ENCODE data around the gene C11orf98. TPM values are rescaled to one million over a fixed set of nuclear protein-coding genes. Genes with fewer than 3 reads are reported as not detected.

C11orf98 gene
- total RNA-seq, 2 donors from 2014 or later, result 40.1 to 44.0 TPM

DNA sequence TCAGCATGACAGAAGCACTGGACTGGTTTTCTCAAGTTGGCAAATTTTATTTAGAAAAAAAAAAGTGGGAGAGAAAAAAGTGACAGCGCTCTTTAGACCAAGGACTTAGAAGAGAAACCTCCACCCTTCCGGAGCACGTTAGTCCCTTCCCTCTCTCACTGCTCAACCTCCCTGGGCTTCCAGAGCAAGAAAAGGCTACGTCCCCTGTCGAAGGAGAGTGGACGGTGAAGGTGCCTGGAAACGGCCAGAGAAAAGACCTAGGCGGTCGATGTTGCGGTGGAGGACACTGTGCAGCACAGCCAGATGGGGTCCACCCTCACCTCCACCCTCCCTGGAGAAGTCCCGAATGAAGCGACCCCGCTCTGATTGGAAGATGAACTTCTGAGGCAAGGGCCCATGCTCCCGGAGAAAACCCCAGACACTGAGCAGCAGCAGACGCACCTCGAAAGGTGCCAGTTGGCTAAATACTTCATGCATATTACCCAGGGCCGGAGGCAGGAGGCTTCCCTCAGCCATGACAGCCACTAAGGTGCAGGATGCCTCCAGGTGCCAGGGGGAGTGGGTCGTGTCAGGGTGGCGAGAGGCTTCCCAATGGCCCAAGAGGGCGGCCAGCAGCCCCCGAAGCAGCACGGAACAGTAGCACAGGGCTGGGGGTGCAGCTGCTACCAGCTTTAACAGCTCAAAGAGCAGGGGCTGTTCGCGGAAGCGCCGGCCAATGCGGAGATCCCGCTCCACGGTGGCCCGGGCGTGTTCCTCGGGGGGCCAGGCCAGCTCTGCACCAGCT lies 18.0 kb downstream of the C11orf98 start:
- DNase-seq (ENCODE audit: low spot score), result no peak
- H3K27me3 ChIP-seq, result no peaks in the 10 kb centered on the region
- peaks cover 0 to 36% of the 10 kb centered on the region in 2 donors for H3K4me1 ChIP-seq
- no peak overlapping the region for H3K27ac ChIP-seq
- TF ChIP-seq, protein P1, sequence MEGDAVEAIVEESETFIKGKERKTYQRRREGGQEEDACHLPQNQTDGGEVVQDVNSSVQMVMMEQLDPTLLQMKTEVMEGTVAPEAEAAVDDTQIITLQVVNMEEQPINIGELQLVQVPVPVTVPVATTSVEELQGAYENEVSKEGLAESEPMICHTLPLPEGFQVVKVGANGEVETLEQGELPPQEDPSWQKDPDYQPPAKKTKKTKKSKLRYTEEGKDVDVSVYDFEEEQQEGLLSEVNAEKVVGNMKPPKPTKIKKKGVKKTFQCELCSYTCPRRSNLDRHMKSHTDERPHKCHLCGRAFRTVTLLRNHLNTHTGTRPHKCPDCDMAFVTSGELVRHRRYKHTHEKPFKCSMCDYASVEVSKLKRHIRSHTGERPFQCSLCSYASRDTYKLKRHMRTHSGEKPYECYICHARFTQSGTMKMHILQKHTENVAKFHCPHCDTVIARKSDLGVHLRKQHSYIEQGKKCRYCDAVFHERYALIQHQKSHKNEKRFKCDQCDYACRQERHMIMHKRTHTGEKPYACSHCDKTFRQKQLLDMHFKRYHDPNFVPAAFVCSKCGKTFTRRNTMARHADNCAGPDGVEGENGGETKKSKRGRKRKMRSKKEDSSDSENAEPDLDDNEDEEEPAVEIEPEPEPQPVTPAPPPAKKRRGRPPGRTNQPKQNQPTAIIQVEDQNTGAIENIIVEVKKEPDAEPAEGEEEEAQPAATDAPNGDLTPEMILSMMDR (IDR thresholded peaks at IDR 0.05), result no peak
- no peaks in the 10 kb centered on the region for H3K9me3 ChIP-seq
- peak overlapping the region in 1 of 2 donors; percentile 78 for H3K4me3 ChIP-seq
- H3K36me3 ChIP-seq, result peaks cover 30% of the 10 kb centered on the region

DNA sequence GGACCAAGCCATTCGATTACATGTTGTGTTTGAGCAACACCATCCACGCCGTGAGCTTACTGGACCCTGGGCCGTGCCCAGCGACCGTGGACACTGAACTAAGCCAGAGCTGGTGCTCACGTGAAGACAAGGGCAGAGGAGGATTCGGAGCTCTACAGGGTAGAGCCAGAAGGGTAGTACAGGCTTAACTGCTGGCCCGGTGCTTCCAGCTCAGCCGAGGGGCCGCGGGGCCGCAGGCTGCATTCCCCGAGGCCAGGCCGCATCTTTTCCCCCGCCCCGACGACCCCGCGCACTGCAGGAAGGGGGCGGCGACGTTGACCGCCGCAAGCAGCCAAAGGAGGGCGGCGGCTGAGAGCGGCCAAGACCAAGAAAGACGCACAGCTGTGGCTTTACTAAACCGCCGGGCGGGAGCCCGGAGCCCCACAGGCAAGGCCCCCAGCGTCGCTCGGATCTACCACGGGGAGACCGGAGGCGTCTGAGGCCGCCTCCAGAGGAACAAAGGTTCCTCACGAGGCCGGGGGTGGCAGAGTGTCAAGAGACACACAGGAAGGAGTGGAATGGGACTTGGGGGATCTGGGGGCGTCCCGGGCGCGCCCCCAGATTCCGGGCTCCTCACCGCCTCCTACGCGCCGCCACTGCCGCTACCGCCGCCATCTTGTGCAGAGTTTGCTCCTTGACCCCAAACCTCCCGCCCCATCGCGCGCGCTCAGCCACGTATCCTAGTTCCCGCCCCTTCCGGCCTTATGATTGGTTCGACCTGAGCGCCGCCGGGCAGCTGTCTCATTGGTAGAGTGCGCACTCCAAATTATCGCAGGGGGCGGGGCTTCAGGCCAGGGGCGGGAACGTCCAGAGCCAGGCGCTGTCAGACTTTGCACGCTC lies 18.8 kb downstream of the C11orf98 start, which contains the start of gene GANAB:
GANAB (minus strand) TSS at position 668 of the 879 bp plus-strand sequence; CDS start at position 654, 14 bp downstream.
- TF ChIP-seq, protein P1 (IDR thresholded peaks at IDR 0.05), result peak in 1 of 2 donors; percentile 19
- H3K4me3 ChIP-seq, result peak within 1 kb of the TSS; percentile 78 to 81
- H3K36me3 ChIP-seq, result peaks cover 30% of the 10 kb centered on the region
- no peaks in the 10 kb centered on the region for H3K27me3 ChIP-seq
- peak within 1 kb of the TSS; percentile 85 to 86 for H3K27ac ChIP-seq
- H3K4me1 ChIP-seq, result peaks cover 0 to 27% of the 10 kb centered on the region in 2 donors
- peak; percentile 99 for DNase-seq (ENCODE audit: low spot score)
- no peaks in the 10 kb centered on the region for H3K9me3 ChIP-seq

DNA sequence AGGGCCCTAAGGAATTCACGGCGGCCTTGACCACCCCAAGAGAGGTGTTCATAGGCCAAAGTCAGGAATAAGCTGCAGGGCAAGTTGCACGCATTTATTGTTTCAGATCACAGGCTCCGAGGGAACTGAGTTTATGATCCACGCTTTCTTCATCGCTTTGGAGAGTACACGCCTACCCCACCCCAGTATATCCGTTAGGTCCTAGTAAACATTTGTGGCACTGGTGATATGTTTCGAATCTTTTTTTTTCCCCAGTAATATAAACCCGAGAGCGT lies 19.4 kb downstream of the C11orf98 start:
- Histone ChIP-seq H3K27me3 (no peaks in the 10 kb centered on the region), H3K4me3 (peak overlapping the region; percentile 78 to 81), H3K27ac (peak overlapping the region; percentile 85 to 86), H3K9me3 (no peaks in the 10 kb centered on the region), H3K4me1 (peaks cover 0 to 27% of the 10 kb centered on the region in 2 donors), H3K36me3 (peaks cover 30% of the 10 kb centered on the region)
- TF ChIP-seq, protein P1 (IDR thresholded peaks at IDR 0.05), result no peak
- DNase-seq (ENCODE audit: low spot score), result no peak

DNA sequence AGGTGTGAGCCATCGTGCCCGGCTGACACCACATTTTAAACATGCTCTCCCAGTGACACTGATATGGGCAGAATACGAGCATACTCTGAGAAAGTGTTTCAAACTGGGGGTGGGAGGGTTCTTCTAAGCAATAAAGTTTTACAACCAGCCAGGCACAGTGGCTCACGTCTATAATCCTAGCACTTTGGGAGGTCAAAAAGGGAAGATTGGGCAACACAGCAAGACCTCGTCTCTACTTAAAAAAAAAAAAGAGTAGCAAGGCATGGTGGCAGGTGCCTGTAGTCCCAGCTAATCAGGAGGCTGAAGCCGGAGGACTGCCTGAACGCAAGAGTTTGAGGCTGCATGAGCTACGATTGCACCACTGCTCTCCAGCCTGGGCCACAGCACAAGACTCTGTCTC lies 20.8 kb downstream of the C11orf98 start:
- TF ChIP-seq, protein P1 (IDR thresholded peaks at IDR 0.05), result no peak
- no peaks in the 10 kb centered on the region for H3K9me3 ChIP-seq
- no peak overlapping the region for H3K4me3 ChIP-seq
- peaks cover 27% of the 10 kb centered on the region for H3K36me3 ChIP-seq
- DNase-seq (ENCODE audit: low spot score), result no peak
- peaks cover 0 to 27% of the 10 kb centered on the region in 2 donors for H3K4me1 ChIP-seq
- H3K27ac ChIP-seq, result no peak overlapping the region
- H3K27me3 ChIP-seq, result no peaks in the 10 kb centered on the region

DNA sequence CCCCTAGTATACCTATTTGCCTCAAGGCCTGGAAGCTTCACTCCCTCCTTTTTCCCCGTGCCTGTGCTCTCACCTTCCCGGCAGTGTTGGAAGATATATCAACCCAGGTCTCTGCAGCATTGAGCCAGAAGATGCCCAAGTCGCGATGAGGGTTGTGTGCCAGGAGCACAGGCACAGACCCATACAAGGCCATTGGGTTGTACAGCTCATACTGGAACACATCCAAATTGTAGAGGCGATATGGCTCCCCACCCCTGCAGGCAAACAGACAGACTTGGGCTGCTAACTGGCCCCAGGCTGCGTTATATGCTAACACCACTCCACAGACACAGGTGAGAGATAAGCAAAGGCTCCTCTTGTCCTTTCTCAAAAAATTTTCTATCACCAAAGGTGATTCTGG lies 32.5 kb downstream of the C11orf98 start:
- Histone ChIP-seq H3K4me1 (no peaks in the 10 kb centered on the region), H3K36me3 (peaks cover 87% of the 10 kb centered on the region), H3K4me3 (no peak overlapping the region), H3K27me3 (no peaks in the 10 kb centered on the region), H3K9me3 (no peaks in the 10 kb centered on the region), H3K27ac (no peak overlapping the region)
- no peak for DNase-seq (ENCODE audit: low spot score)
- TF ChIP-seq, protein P1 (IDR thresholded peaks at IDR 0.05), result no peak

Measured in right atrium auricular region (tissue), 2 donors.